ENCODE results near the gene ING5.
"Not testable (repeated sequence)": the region's sequence is repeated elsewhere in the genome, so short reads cannot be mapped to it uniquely, and the experiment has no call there.

ING5 gene

GRCh38 chr2:241743008-241743407 lies 41.2 kb downstream of the ING5 start:
- DNase-seq: not testable (repeated sequence)

DNA sequence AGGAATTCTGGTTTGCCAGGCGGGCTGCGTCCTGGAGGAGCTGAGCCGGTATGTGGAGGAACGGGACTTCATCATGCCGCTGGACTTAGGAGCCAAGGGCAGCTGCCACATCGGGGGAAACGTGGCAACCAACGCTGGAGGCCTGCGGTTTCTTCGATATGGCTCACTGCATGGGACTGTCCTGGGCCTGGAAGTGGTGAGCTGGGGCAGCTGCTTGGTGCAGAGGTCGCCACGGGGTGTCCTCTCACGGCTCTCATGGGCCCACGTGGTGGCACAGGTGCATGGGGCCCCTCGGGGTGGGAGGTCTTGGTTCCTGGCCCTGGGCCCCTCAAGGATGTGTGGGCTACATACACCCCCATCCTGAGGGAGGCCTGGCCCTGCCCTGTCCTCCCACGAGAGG lies 41.8 kb downstream of the ING5 start:
- DNase-seq: no peak

DNA sequence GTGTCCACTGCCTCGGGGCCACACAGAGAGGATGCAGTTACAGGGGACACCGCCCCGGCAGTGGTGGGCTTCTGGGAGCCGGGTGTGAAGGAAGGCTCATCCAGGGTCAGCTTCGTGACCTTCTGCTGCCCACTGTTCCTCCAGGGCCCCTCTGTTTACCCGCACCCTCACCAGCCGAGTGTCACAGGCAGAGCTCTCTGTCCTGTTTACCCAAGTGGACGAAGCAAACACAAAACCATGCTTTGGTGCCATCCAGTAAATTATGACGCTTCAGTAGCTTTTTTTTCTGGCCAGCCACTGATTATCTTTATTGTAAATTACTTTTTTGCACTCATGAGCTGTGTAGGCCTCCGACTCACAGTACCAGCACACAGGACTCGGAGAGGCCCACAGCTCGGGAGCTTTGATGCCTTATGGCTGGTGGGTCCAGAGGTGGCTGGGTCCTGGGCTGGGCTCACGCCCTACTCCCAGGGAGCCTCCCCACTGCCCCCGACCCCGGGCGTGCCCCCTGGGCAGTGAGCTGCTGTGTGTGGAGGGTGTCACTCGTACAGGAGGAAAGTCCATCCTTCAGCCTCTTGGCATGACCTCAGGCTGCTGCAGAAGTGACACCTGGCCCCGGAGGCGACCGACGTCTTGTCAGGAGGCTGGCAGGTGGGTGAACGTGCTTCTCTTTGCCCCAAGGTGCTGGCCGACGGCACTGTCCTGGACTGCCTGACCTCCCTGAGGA lies 42.4 kb downstream of the ING5 start:
- no peak for DNase-seq

DNA sequence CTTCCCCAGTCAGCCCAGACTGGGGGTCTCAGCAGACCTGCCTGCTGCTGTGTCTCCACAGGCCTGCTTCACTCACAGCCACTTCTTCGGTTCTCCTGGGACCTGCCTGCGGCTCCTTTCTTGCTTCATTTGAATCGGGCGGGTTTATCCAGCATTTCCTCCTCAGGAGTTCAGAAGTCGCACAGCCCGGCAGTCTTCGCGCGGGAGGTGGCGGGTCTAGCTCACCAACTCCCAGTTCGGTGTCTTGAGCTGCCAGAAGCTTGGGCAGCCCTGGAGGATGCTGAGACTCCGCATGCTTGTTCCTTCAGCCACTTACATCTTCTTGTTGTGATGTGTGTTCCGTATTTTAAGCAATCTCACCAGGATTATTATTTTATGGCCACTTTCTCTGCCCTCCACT lies 43.4 kb downstream of the ING5 start:
- DNase-seq: no peak

GRCh38 chr2:241746084-241746483 lies 44.2 kb downstream of the ING5 start:
- no peak for DNase-seq

GRCh38 chr2:241748468-241749256 lies 46.8 kb downstream of the ING5 start:
- no peak for DNase-seq

GRCh38 chr2:241750076-241750840 lies 48.4 kb downstream of the ING5 start:
- DNase-seq: no peak

DNA sequence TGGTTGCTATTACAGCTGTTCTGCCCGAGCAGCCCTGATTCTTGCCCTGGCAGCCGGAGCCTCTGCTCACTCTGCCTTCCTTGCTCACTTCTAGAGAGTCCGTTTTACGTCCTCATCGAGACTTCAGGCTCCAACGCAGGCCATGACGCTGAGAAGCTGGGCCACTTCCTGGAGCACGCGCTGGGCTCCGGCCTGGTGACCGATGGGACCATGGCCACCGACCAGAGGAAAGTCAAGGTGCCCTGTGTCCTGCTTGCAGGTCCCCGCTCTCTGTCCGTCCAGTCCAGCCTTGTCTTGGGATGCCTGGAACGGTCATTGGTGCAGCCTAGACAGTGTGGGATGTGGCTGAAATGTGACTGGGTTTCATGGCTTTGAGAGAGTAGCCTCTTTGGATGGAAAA lies 49.3 kb downstream of the ING5 start:
- DNase-seq: no peak

DNA sequence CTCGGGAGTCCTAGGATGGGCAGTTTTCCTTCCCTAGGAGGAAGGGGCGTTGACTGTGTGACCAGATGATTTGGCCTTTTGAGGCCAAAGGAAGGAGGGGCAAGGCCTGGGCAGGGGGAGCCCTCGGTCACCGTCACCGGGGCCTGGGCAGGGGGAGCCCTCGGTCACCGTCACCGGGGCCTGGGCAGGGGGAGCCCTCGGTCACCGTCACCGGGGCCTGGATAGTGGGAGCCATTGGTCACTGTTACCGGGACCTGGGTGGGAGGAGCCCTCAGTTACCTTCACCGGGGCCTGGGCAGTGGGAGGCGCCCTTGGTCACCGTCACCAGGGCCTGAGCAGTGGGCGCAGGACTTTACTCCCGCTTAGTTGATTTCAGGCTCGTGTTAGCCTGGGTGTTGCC lies 49.9 kb downstream of the ING5 start:
- DNase-seq: no peak

- no peak for DNase-seq
These were observed 50.4 kb downstream of the ING5 start for GRCh38 chr2:241752253-241752652.

DNA sequence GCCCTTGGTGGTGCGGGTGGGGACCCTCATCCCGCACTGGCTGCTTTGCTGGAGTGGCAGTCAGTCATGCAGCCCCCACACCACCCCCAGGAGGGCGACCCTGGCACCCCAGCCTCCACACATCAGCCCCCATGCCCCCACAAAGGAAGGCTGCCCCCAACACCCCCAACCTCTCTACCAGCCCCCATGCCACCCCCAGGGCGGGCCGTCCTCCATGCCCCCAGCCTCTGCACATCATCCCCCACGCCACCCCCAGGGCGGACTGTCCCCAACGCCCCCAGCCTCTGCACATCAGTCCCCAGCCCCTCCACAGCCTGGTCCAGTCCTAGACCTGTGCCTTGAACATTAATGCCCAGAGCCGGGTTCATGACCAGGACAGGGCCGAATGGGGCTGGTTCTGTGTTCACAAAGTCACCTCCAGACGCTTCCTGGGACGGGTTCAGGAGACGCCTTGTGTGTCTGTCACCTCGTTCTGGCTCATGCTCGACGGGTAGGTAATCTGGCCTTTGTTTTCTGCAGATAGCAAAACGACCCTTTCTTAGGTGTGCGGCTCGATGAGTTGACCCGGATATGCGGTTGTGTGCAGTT lies 50.9 kb downstream of the ING5 start:
- DNase-seq: no peak

DNA sequence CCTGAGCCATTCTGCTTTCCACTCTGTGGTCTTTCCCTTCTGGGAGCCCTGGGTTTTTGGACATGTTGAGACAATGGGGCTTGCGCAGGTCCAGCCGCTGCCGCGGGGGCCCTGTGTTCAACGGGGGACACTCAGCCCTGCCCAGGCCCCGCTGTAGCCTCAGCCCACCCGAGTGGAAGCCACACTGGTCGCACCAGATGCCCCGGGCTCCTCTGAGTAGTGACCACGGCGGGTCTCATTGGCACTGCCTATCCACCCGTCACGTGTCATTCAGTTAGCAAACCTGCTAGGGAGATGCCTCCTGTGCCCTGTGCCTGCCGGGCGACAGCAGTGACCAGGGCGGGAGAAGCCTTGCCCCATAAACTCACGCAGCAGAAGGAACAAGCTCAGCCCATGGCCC lies 51.7 kb downstream of the ING5 start:
- no peak for DNase-seq

- DNase-seq: no peak
These were observed 52.2 kb downstream of the ING5 start for GRCh38 chr2:241754042-241754441.

DNA sequence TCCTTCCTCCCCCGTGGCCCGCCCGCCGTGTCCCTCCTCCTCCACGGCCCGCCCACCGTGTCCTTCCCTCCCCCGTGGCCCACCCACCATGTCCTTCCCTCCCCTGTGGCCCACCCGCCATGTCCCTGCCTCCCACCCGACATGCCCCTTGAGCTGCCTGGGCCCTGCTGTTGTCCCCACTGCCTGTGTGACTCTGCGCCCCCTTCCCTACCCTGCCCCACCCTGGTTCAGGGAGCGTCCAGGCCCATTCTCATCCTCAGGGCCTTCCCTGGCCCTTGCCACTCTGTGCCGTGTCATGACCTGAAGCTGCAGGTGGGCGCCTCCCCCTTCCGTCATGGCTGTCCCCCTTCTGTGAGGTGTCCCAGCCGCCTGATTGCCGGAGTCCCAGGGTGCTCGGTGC lies 53.3 kb downstream of the ING5 start:
- DNase-seq: no peak

DNA sequence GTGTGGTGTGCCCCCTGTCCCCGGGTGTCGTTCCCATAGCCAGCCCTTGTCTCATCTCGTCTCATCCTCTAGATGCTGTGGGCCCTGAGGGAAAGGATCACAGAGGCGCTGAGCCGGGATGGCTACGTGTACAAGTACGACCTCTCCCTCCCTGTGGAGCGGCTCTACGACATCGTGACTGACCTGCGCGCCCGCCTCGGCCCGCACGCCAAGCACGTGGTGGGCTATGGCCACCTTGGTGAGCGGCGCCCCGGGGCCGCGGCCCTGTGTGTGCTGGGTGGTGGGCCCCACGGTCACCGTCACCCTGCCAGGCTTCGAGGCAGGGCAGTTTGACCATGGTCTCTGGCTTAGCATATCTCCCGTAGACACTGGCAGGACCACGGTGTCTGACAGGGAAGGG lies 53.9 kb downstream of the ING5 start:
- DNase-seq: no peak

GRCh38 chr2:241759067-241759807 lies 57.4 kb downstream of the ING5 start:
- DNase-seq: no peak

GRCh38 chr2:241759893-241760292 lies 58.1 kb downstream of the ING5 start:
- not testable (repeated sequence) for DNase-seq

DNA sequence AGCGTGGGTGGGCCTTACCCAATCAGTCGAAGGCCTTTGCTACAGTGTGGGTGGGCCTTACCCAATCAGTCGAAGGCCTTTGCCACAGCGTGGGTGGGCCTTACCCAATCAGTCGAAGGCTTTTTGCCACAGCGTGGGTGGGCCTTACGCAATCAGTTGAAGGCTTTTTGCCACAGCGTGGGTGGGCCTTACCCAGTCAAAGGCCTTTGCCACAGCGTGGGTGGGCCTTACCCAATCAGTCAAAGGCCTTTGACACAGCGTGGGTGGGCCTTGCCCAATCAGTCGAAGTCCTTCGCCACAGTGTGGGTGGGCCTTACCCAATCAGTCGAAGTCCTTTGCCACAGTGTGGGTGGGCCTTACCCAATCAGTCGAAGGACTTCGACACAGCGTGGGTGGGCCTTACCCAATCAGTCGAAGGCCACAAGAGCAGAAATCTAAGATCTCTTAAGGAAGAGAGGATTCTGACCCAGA lies 58.5 kb downstream of the ING5 start:
- DNase-seq: no peak

- DNase-seq: peak; percentile 6
These were observed 60.6 kb downstream of the ING5 start for GRCh38 chr2:241762321-241762932.

GRCh38 chr2:241762933-241763369 lies 61.1 kb downstream of the ING5 start:
- DNase-seq: no peak

GRCh38 chr2:241763551-241764274 lies 61.9 kb downstream of the ING5 start:
- no peak for DNase-seq

Measured in NCI-H510A treated with DMSO at 0.1 percent for 48 hours (cell line).